SH-SY5Y (cell line): ENCODE measurements around the gene ZNF468.
A peak's percentile ranks its signal among the peaks of the same experiment; 100 is the strongest.
"Not testable (repeated sequence)": the region's sequence is repeated elsewhere in the genome, so short reads cannot be mapped to it uniquely, and the experiment has no call there.

ENCODE experiments used
- GATA2 ChIP-seq: IDR thresholded peaks from 2 replicates; pipeline ENCODE4 v1.6.1; 2011; ENCODE audit warnings: mild to moderate bottlenecking, low read depth, low read length
- GATA3 ChIP-seq: IDR thresholded peaks from 2 replicates; pipeline ENCODE4 v1.6.1; 2011; ENCODE audit warnings: low read depth, mild to moderate bottlenecking, low read length, moderate library complexity

ZNF468 gene

DNA sequence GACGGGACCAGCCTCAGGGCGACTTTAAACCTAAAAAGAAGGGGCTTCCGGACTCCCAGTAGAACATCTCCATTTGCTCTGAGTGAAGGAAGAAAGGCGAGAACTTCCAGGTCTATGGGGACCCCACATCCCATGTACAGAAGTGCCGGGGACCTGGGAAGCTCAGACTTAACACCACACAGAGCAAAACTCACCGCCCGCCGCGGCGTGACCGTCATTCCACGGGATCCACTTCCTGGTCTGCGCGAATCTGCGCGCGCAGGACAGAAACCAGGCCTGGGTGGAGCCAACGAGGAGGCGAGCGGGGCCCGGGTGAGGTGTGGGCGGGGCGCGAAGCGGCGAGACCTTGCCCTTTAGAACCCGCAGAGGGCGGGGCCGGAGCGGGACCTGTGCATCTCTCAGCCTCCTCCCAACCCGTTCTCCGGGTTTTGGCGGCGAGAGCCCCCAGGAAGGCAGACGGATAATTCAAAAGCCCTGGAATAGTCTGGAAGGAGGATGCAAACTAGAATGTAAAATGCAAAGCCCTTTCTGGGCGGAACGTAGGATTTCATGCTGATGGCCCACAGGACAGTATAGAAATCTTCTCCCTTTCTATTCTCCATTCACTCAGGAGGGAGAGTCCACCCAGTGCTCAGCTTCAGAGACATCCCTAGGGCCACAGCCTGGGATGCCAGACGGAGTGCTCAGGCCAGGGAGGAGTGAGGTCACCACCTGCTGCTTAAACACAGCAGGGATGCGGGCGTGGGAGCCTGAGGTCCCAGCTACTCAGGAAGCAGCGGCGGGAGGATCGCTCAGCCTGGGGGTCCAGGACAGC, at the start of gene ZNF468:
Gene ZNF468 (minus strand): TSS at position 242 of the 814 bp plus-strand sequence. CDS start 3,347 bp downstream, outside the sequence.
- TF ChIP-seq GATA3, GATA2: not testable (repeated sequence)

DNA sequence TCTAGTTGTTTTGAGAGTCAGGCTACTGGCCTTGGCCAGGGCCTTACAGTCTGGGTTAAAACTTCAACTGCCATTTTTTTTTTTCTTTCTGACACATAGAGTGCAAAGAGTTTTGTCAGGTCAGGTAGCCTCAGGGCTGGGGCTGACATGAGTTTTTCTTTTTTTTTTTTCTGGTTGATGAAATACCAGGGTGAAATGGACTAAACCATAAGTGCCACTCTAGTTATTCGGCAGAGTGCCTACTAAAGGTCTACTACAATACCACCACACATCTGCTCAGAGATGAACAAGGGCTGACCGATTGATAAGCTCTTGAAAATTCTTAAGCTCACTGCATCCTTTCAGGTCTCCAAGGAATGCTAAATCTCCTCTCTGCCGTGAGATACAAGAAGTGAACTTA, 44.4 kb upstream of the ZNF468 start:
- no peak for TF ChIP-seq GATA2
- TF ChIP-seq GATA3 = no peak

DNA sequence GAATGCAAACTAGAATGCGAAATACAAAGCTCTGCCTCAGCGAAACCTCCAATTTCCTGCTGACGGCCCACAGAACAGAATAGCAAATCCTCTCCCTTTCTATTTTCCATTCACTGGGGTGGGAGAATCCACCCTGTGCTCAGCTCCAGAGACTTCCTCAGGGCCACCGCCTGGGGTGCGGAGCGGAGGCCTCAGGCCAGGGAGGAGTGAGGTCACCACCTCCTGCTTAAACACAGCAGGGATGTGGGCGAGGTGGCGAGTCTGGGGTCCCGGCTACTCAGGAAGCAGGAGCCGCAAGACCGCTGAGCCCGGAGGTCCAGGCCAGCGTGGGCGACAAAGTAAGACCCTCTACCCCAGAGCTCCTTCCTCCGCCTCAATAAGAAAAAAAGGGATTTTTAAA, 40.7 kb upstream of the ZNF468 start:
- TF ChIP-seq GATA3 (no peak), GATA2 (no peak)

DNA sequence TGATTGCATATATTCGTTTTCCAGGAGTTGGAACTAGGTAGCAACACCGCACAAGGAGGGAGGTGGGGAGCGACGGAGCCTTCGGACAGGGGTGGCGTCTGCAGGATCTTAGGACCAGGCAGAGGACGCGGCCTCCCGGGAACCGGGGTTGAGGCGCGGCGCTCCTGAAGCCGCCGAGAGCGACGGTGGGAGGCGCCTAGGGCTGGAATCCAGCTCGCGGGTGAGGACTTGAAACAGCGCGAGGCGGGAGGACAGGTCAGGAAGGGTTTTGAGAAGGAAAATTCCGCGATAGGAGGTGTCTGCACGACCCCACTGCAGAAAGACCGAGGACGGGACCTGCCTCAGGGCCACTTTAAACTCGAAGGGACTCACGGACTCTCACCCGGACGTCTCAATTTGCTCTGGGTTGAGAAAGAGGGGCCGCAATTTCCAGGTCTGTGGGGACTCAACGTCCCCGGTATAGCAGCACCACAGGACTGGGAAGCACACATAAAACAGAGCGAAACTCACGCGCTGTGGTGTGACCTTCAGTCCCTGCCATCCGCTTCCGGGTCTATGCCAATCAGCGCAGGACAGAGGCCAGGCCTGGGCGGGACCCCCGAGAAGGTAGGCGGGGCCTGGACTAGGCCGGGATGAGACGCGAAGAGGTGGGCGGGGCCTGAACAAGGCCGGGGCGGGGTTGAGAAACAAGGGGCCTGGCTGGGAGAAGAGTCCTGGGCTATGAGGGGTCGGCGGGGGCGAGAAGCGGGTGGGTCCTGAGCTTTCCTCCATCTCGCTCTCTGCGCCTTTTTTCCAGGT, 39.9 kb upstream of the ZNF468 start, which contains the start of gene ZNF320:
Gene ZNF320 (minus strand): TSS at position 498 of the 798 bp plus-strand sequence. CDS start 7,380 bp downstream, outside the sequence.
- TF ChIP-seq GATA2 (no peak), GATA3 (no peak)

DNA sequence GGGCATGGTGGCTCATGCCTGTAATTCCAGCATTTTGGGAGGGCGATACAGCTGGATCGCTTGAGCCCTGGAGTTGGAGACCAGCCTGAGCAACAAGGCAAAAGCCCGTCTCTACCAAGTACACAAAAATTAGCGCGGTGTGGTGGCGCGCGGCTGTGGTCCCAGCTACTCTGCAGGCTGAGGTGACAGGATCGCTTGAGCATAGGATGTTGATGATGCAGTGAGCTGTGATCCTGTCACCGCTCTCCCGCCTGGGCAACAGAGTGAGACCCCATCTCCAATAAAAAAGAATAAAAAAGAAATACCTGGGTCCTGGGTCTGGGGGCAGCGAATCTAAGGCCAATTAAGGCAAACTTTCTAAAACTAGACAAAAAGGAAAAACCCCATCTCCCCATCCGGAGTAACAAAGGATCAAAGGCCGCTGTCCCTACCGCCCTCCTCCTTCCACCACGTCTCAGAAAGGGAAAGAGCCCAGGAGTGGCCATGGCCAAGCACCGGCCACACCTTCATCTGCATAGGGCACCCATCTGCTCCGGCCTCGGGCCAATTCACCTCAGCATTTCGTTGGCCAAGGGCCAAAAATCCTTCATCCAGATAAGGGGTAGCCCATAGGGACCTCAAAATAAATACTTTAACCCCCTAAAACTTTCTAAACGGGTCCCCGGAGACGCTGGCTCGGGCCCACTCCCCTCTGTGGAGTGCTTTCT, 39.2 kb upstream of the ZNF468 start:
- TF ChIP-seq GATA3 = no peak
- TF ChIP-seq GATA2 = peak; percentile 45; the same call in 1 of the 2 replicates

DNA sequence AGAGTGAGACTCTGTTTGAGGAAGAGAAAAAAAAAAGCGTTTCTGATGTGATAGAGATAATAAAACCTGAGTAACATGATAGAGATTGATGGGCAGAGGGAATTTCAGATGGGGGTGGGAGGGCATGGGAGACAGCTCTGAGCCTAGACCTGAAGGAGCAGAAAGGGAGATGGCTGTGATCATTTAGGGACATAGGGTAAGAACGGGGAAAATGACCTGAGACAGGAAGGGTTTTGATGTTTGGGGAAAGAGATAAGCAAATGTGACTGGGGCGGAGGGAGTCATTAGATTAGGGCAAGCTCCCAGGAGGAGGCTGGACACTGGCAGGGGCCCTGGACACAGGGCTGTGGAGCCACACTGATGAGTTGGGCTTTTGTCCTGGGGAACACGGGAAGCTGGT, 33.9 kb upstream of the ZNF468 start:
- TF ChIP-seq GATA3 = no peak
- TF ChIP-seq GATA2 = no peak

DNA sequence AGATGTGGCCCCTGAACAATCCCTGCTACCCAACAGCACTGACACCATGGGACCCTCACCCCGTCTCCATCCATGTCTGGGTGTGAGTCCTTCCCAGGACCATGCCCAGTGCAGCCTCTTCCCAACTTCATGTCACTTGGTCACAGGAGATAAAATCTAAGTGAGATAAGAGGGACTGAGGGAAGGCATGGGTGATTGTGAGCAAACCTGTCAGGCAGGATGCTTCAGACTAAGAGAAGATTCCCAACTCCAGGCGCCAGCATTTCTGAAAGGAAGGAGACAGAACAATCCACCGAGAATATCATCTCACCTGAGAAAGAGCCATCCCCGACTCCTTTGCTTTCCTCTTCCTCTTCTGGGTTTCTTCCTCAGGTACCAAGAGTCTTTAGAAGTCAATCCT, 32.5 kb upstream of the ZNF468 start:
- no peak for TF ChIP-seq GATA3
- no peak for TF ChIP-seq GATA2

DNA sequence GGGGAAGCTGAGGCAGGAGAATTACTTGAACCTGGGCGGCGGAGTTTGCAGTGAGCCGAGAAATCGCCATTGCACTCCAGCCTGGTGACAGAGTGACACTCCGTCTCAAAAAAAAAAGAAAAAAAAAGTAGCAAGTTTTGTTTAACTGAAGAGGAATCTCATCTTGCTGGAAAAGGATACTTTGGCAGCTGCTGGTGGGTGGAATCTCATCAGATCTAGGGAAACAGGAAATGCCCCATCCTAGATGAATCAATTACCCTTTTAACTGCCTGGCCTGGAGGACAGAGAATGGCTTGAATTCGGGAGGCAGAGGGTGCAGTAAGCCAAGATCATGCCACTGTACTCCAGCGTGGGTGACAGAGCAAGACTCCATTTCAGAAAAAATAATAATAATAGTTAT, 31.7 kb upstream of the ZNF468 start:
- no peak for TF ChIP-seq GATA3
- no peak for TF ChIP-seq GATA2

DNA sequence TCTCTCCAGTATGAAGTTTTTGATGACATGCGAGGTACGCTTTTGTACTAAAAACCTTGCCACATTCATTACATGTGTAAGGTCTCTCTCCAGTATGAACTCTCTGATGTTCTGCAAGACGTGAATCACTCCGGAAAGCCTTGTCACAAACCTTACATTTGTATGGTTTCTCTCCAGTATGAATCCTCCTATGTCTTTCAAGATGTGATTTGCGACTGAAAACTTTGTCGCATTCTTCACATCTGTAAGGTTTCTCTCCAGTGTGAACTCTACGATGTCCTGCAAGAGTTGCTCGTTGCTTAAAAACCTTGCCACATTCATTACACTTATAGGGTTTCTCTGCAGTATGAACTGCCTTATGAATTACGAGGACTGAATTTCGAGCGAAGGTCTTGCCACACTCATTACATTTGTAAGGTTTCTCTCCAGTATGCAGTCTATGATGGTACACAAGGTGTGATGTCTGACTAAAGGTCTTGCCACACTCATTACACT, 23.5 kb upstream of the ZNF468 start:
- TF ChIP-seq GATA3 (no peak), GATA2 (no peak)

DNA sequence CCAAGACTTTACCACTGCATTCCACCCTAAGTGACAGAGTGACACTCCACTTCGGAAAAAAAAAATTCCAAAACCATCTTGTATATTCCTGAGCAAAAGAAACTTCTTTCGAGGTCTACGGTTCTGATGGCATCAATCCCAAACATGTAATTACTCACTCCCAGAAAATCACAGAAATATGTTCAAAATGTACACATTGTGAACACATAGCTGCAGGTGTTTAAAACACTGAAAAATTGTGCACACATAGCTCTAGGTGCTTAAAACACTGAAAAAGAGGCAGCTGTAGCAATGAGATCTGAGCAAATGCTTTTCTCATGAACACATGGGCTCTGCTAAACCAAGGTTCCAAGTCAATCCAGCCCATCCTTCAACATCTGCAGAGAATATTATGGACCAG, 14.0 kb upstream of the ZNF468 start:
- TF ChIP-seq GATA3 (no peak), GATA2 (no peak)

DNA sequence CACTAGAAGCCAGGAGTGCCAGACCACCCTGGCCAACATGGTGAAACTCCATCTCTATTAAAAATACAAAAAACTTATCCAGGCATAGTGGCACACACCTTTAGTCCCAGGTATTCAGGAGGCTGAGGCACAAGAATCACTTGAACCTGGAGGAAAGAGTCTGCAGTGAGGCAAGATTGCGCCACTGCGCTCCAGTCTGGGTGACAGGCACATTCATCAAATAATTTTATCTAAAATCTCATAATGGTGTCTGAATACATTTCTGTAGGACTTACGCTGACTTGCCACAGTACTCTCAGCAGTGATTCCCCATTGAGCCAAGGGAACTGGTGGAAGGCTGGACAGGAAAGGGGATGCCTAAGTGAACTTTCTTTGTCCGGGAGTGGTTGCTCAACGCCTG, 31.7 kb downstream of the ZNF468 start:
- no peak for TF ChIP-seq GATA2
- no peak for TF ChIP-seq GATA3

DNA sequence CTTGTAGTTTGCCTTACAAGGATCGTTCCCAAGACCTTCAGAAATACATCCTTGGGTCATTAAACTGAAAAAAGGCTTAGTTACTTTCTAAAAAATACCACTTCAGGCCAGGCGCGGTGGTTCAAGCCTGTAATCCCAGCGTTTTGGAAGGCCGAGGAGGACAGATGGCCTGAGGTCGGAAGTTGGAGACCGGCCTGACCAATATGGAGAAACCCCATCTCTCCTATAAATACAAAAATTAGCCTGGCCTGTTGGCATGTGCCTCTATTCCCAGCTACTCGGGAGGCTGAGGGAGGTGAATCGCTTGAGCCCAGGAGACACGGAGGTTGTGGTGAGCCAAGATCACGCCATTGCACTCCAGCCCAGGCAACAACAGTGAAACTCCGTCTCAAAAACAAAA, 33.7 kb downstream of the ZNF468 start:
- TF ChIP-seq GATA3 = no peak
- TF ChIP-seq GATA2 = no peak

DNA sequence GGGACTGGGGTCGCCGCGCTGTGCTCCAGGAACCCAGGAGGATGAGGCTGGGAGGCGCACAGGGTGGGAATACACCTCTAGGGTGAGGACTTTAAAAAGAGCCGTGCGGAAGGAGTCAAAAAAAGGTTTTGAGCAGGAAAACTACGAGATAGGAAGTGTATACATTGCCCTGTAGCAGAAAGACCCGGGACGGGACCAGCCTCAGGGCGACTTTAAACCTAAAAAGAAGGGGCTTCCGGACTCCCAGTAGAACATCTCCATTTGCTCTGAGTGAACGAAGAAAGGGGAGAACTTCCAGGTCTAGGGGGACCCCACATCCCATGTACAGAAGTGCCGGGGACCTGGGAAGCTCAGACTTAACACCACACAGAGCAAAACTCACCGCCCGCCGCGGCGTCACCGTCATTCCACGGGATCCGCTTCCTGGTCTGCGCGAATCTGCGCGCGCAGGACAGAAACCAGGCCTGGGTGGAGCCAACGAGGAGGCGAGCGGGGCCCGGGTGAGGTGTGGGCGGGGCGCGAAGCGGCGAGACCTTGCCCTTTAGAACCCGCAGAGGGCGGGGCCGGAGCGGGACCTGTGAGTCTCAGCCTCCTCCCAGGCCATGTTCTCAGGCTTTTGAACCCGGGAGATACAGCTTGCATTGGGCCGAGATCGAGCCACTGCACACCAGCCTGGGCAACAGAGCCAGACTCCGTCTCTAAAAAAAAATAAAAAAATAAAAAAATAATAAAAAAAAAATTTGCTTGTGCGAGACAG, 36.0 kb downstream of the ZNF468 start, which contains the start of gene ZNF28:
Gene ZNF28 (minus strand): TSS at position 430 of the 757 bp plus-strand sequence. CDS start 3,675 bp downstream, outside the sequence.
- not testable (repeated sequence) for TF ChIP-seq GATA2, GATA3
